SK-N-SH treated with all-trans-retinoic acid at 6 μM for 48 hours (cell line): Measurements from ENCODE around the gene CDKN1A.
A peak's percentile ranks its signal among the peaks of the same experiment; 100 is the strongest.

Source experiments
- ATAC-seq: fragments of 200-7000 bp; cut with Tn5 transposase; 3 replicates; pipeline ENCODE4 v1.9.1; 2020; ENCODE audit warnings: mild to moderate bottlenecking, moderate library complexity
- ARNTL ChIP-seq: fragments of 450-650 bp; formaldehyde crosslinking; IDR thresholded peaks from 2 replicates; pipeline ENCODE4 v1.5.0; 2020; ENCODE audit warnings: low read depth, mild to moderate bottlenecking, moderate library complexity, borderline replicate concordance
- BACH2 ChIP-seq: fragments of 250-450 bp; sonication (Bioruptor Pico); IDR thresholded peaks from 2 replicates; pipeline ENCODE4 v1.9.0; 2021; ENCODE audit warnings: mild to moderate bottlenecking, borderline replicate concordance
- CREB5 ChIP-seq: fragments of 250-450 bp; sonication (Bioruptor Pico); IDR thresholded peaks from 2 replicates; pipeline ENCODE4 v1.5.1; 2020; ENCODE audit warnings: low read depth, mild to moderate bottlenecking, moderate library complexity
- CSRNP3 ChIP-seq: fragments of 250-450 bp; sonication (Bioruptor Pico); IDR thresholded peaks from 2 replicates; pipeline ENCODE4 v1.5.1; 2021; ENCODE audit warnings: mild to moderate bottlenecking, moderate library complexity
- ESRRG ChIP-seq: fragments of 250-450 bp; sonication (Bioruptor Pico); IDR thresholded peaks from 2 replicates; pipeline ENCODE4 v1.6.1; 2021; ENCODE audit warnings: mild to moderate bottlenecking
- GLIS3 ChIP-seq: fragments of 250-450 bp; sonication (Bioruptor Pico); IDR thresholded peaks from 2 replicates; pipeline ENCODE4 v1.5.0; 2020; ENCODE audit warnings: mild to moderate bottlenecking, moderate library complexity
- ISL1 ChIP-seq: fragments of 250-450 bp; sonication (Bioruptor Pico); IDR thresholded peaks from 2 replicates; pipeline ENCODE4 v2.1.2; 2022; ENCODE audit warnings: mild to moderate bottlenecking, moderate library complexity
- OSR1 ChIP-seq: fragments of 250-450 bp; sonication (Bioruptor Pico); IDR thresholded peaks from 2 replicates; pipeline ENCODE4 v1.8.0; 2022; ENCODE audit warnings: moderate library complexity, mild to moderate bottlenecking, inconsistent platforms
- PATZ1 ChIP-seq: fragments of 250-450 bp; sonication (Bioruptor Pico); IDR thresholded peaks from 2 replicates; pipeline ENCODE4 v1.8.0; 2020; ENCODE audit warnings: mild to moderate bottlenecking, moderate library complexity, borderline replicate concordance
- POU6F1 ChIP-seq: fragments of 250-450 bp; sonication (Bioruptor Pico); IDR thresholded peaks from 2 replicates; pipeline ENCODE4 v1.8.0; 2021; ENCODE audit warnings: low read depth, mild to moderate bottlenecking, moderate library complexity, borderline replicate concordance
- PPARA ChIP-seq: fragments of 250-450 bp; sonication (Bioruptor Pico); IDR thresholded peaks from 2 replicates; pipeline ENCODE4 v1.5.0; 2020; ENCODE audit warnings: mild to moderate bottlenecking, borderline replicate concordance
- RARB ChIP-seq: fragments of 250-450 bp; sonication (Bioruptor Pico); IDR thresholded peaks from 2 replicates; pipeline ENCODE4 v1.8.0; 2021; ENCODE audit warnings: mild to moderate bottlenecking, moderate library complexity
- TCF4 ChIP-seq: fragments of 250-450 bp; sonication (Bioruptor Pico); IDR thresholded peaks from 2 replicates; pipeline ENCODE4 v1.8.0; 2021; ENCODE audit warnings: mild to moderate bottlenecking, moderate library complexity, borderline replicate concordance
- TOX ChIP-seq: fragments of 250-450 bp; sonication (Bioruptor Pico); IDR thresholded peaks from 2 replicates; pipeline ENCODE4 v1.8.0; 2021; ENCODE audit warnings: mild to moderate bottlenecking, moderate library complexity, borderline replicate concordance
- TSHZ2 ChIP-seq: fragments of 250-450 bp; sonication (Bioruptor Pico); IDR thresholded peaks from 2 replicates; pipeline ENCODE4 v1.5.0; 2020; ENCODE audit warnings: mild to moderate bottlenecking, moderate library complexity
- ZC3H10 ChIP-seq: fragments of 250-450 bp; sonication (Bioruptor Pico); IDR thresholded peaks from 2 replicates; pipeline ENCODE4 v1.5.1; 2021; ENCODE audit warnings: mild to moderate bottlenecking, moderate library complexity
- ZFP3 ChIP-seq: fragments of 250-450 bp; sonication (Bioruptor Pico); IDR thresholded peaks from 2 replicates; pipeline ENCODE4 v1.5.0; 2020; ENCODE audit warnings: mild to moderate bottlenecking, moderate library complexity
- ZFP30 ChIP-seq: fragments of 450-650 bp; formaldehyde crosslinking; IDR thresholded peaks from 2 replicates; pipeline ENCODE4 v1.5.0; 2022; ENCODE audit warnings: mild to moderate bottlenecking, moderate library complexity
- ZNF565 ChIP-seq: fragments of 450-650 bp; formaldehyde crosslinking; conservative IDR thresholded peaks from 2 replicates; pipeline ENCODE4 v1.5.0; 2020; ENCODE audit warnings: low read depth, mild to moderate bottlenecking, moderate library complexity
- ZNF70 ChIP-seq: fragments of 450-650 bp; formaldehyde crosslinking; IDR thresholded peaks from 2 replicates; pipeline ENCODE4 v1.5.0; 2020; ENCODE audit warnings: mild to moderate bottlenecking, moderate library complexity
- ZNF8 ChIP-seq: fragments of 450-650 bp; formaldehyde crosslinking; IDR thresholded peaks from 2 replicates; pipeline ENCODE4 v1.5.0; 2020; ENCODE audit warnings: mild to moderate bottlenecking, moderate library complexity

Gene CDKN1A

GRCh38 chr6:36677059-36677749 is 1.3 kb upstream of the CDKN1A start:
- TF ChIP-seq CREB5 (CRISPR knock-in tag) (no peak), PATZ1 (no peak), POU6F1 (CRISPR knock-in tag) (no peak), TCF4 (no peak), ZNF8 (CRISPR knock-in tag) (no peak), PPARA (CRISPR knock-in tag) (no peak), OSR1 (CRISPR knock-in tag) (no peak), ESRRG (no peak), GLIS3 (CRISPR knock-in tag) (no peak), ISL1 (no peak), ZC3H10 (no peak), RARB (CRISPR knock-in tag) (no peak), BACH2 (no peak), CSRNP3 (CRISPR knock-in tag) (no peak), ZFP30 (CRISPR knock-in tag) (no peak), TSHZ2 (CRISPR knock-in tag) (no peak), ZNF70 (CRISPR knock-in tag) (no peak), TOX (no peak), ARNTL (no peak)
- ATAC-seq: peak; percentile 15; the same call in 2 of the 3 replicates

GRCh38 chr6:36677753-36678487 is 594 bp upstream of the CDKN1A start:
- peak; percentile 14; the same call in 2 of the 3 replicates for ATAC-seq
- TF ChIP-seq TOX (no peak), ZNF565 (CRISPR knock-in tag) (no peak), ARNTL (no peak), CREB5 (CRISPR knock-in tag) (no peak), GLIS3 (CRISPR knock-in tag) (no peak), TSHZ2 (CRISPR knock-in tag) (no peak), OSR1 (CRISPR knock-in tag) (no peak), ISL1 (no peak), ZFP3 (no peak), ZNF70 (CRISPR knock-in tag) (no peak), ZC3H10 (no peak)
- TF ChIP-seq, all 23 proteins: peak for 0
